Activated CD4-positive, alpha-beta T cell treated with anti-CD3 and anti-CD28 coated beads, Interleukin-2, amount 50 U/mL, for 24 hours (primary cell): Measurements from ENCODE around the gene CENPA.
"Not testable (repeated sequence)": the region's sequence is repeated elsewhere in the genome, so short reads cannot be mapped to it uniquely, and the experiment has no call there.

Experiments used
- DNase-seq, 2 donors: peaks; one replicate each; pipeline ENCODE4 v3.0.0-alpha.2; 2020; ENCODE audit warnings: low read depth in 1 of 2, low spot score in 1 of 2

The CENPA gene

GRCh38 chr2:26786207-26787028, 562 bp downstream of the CENPA start:
- no peak for DNase-seq

- no peak for DNase-seq
Observed at GRCh38 chr2:26792720-26793119, 6.9 kb downstream of the CENPA start.

DNA sequence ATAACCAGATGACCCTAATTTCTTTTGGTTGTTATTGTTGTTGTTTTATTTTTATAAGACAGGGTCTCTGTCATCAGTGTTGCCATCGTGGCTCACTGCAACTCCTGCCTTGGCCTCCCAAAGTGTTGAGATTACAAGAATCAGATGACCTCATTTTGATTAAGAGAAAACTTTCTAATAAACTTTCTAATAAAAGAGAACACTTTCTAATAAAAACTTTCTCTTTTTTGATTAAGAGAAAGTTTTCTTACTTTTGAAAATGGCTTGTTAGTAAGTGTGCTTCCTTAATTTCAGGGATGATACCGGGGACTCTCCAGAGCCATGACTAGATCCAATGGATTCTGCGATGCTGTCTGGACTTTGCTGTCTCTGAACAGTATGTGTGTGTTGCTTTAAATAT, 7.7 kb downstream of the CENPA start:
- DNase-seq = no peak

GRCh38 chr2:26795135-26795534, 9.3 kb downstream of the CENPA start:
- not testable (repeated sequence) for DNase-seq

DNA sequence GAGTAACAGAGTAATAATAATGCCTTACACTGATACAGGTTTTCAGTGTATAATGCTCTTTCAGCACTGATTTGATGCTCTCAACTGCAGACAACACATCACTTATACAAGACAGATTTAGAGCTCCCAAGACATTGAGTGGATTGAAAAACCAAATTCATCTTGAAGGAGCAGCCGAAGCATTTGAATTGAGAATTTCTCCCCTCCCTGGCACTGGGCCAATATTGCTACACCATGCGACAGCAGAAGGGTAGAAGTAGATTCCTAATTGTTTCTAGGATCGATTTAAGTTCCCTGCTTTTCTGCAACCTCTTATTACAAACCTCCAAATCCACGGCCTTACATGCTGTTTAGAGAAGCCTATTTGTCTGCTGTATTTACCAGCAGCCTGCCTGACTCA, 15.5 kb downstream of the CENPA start:
- no peak for DNase-seq

- no peak for DNase-seq
Observed at GRCh38 chr2:26801796-26802195, 15.9 kb downstream of the CENPA start.

GRCh38 chr2:26805241-26805676, 19.4 kb downstream of the CENPA start:
- no peak for DNase-seq

GRCh38 chr2:26807788-26808460, 22.1 kb downstream of the CENPA start:
- no peak for DNase-seq

DNA sequence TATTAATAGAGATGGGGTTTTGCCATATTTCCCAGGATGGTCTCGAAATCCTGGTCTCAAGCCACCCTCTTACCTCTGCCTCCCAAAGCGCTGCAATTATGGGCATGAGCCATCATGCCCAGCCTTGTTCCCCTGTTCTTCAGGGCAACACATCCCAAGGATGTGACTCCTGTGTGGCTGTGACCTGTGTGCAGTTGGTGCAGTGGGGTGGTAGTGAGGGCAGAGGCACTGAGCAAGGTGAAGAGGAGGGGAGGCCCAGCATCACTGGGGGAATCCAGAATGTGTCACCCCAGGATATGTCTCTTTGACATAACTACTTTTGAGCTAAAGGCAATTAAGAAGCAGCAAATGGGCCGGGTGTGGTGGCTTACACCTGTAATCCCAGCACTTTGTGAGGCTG, 23.4 kb downstream of the CENPA start:
- no peak for DNase-seq

DNA sequence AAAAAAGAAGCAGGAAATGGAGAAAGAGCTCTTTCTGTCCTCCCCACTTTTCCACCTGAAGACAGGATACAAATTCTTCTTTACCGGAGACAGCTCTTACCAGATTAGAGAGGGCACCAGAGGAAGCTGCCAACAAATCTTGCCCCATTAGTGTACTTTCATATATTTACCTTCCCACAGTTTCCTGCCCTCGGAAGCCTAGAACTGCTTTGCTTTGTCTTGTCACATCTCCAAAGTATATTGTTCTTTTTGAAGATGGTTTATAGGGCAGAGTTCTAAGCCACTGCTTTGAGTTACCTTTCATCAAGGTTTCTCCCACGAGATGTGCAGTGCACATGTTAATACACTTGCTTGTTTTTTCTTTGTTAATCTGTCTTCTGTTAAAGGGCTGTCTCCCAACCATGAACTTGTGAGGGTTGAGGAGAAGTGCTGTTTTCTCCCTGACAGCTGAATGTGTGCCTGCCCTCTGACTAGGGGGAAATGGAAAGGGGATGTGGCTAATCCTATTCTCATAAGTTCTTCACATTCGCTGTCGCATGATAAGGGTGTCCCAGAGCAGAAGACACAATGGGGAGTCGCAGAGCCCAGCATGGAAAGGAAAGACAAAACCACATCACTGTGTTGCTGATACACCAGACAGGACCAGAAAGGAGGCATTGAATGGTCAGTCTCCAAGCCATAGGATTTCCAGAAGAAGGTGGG, 24.2 kb downstream of the CENPA start:
- no peak for DNase-seq

DNA sequence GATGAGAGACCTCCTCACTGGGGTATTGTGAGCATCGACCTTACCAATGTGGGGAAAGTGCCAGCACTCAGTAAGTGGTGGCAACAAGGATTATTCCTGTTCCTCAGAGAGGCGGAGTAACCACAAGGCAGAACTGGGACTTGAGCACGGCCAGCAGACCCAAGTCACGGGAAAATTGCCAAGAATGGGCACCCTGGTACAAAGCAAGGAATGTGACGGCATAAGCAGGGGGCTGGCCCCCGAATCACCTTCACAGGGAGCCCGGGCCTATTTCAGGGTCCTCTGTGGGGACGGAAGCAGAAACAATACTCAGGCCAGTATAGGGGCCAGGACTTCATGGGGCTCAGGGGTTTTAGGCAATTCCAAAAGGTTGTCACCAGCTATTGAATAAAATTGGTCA, 25.4 kb downstream of the CENPA start:
- DNase-seq = no peak

DNA sequence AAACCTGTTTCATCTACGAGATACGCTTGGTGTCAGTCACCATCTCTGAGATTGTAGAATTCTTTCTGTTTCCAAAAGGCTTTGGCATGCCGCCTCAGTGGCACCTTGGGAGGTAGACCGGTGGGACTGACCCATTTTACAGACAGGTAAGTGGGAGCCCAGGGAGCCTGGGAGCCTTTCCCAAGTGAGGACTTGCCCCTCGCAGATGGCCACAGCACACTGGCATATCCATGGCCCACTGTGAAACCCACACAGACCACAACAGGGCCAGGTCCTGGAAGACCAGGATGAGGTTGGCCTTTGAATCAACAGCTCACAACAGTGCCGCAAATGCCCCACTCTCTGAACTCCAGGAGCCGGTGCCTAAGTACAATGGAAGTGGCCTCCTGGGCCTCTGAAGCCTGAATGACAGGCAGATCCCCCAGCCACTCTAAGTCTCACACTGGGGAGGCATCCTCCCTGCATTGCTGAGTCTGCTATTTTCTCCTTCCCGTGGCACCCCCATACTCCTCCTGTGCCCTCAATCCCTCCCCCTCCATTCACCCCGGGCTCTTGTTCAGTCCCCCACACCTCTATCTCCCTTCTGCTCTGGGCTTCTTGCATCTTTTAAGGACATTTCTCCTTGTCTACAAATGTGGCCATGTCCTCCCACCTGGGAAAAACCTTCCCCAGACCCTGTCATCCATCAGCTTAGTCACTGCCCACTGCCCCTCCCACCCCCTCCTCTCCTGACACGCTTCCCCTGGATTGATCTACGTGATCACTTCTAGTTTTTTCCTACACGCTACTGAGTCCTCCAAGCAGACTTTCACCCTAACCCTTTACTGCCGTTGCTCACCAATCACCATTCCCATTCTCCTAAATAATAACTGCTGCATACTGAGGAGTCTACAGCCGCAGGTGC, 26.2 kb downstream of the CENPA start:
- no peak for DNase-seq

DNA sequence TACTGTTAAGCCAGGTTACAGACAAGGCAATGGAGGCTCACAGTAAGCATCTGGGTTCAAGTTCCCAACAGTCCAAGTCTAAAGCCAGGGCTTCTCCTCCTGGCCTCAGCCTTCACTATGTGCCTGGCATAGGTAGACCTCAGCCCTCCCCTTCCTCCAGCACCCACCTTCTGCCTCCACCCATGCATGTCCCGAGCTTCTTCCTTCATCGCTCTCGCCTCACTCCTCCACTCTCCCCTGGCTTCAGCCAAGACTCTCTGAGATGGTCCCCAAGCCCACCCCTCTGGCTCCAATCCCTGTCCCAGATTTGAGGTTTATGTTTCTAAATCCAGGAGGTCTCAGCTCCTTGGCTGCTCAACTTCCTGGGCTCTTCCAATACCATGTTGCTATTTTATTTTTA, 26.9 kb downstream of the CENPA start:
- no peak for DNase-seq

DNA sequence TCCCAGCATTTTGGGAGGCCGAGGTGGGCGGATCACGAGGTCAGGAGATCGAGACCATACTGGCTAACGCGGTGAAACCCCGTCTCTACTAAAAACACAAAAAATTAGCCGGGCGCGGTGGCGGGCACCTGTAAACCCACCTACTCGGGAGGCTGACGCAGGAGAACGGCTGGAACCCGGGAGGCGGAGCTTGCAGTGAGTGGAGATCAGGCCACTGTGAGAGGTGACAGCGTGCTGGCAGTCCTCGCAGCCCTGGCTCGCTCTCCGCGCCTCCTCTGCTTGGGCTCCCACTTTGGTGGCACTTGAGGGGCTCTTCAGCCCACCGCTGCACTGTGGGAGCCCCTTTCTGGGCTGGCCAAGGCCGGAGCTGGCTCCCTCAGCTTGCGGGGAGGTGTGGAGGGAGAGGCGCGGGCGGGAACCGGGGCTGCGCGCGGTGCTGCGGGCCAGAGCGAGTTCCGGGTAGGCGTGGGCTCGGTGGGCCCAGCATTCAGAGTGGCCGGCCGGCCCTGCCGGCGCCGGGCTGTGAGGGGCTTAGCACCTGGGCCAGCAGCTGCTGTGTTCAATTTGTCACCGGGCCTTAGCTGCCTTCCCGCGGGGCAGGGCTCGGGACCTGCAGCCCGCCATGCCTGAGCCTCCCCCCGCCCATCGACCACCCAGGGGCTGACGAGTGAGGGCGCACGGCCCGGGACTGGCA, 28.4 kb downstream of the CENPA start:
- not testable (repeated sequence) for DNase-seq

GRCh38 chr2:26816893-26817292, 31.0 kb downstream of the CENPA start:
- no peak for DNase-seq

GRCh38 chr2:26818255-26818654, 32.4 kb downstream of the CENPA start:
- DNase-seq = no peak

DNA sequence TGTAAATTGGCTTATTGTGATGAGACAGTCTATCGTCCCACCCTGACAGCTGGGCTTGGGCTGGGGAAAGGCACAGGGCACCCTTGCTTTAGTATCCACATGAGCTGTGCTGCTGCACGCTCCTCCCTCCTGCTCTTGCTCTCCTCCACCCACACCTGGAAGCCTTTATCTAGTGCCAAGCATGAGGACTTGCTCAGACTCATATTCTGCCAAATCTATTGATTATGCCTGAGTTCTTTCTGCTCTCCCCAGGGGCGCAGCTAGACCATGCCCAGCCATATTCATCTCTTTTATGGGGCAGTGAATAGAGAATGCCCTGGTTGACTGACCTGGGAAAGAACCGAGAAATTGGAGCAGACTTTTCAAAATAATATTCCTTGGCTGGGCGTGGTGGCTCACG, 33.1 kb downstream of the CENPA start:
- DNase-seq = no peak

GRCh38 chr2:26820932-26821331, 35.1 kb downstream of the CENPA start:
- DNase-seq = no peak

- no peak for DNase-seq
Observed at GRCh38 chr2:26822877-26823276, 37.0 kb downstream of the CENPA start.

- DNase-seq = no peak
Observed at GRCh38 chr2:26838121-26838906, 52.5 kb downstream of the CENPA start.
